GM12878 (cell line): ENCODE results near the gene CXorf66. TPM values are rescaled to one million over a fixed set of nuclear protein-coding genes. Genes with fewer than 3 reads are reported as not detected.

Experiments used
- ATAC-seq: fragments of 200-7000 bp; cut with Tn5 transposase; 3 replicates; pipeline ENCODE4 v1.9.1; 2020; ENCODE audit warnings: mild to moderate bottlenecking, moderate library complexity
- BruUV-seq: library from RNA; stranded (reverse); fragments of 400-500 nt; replicated peaks from 2 replicates; lab custom pipeline; 2021; lab: Mats Ljungman, UMichigan
- CTCF ChIA-PET: fragments of 300-600 bp; sonication (Branson Sonifier 250); formaldehyde crosslinking; extraction: SDS; loops from one replicate; lab custom pipeline; 2021; ENCODE audit warnings: inconsistent platforms; lab: Yijun Ruan, JAX
- POLR2A ChIA-PET: fragments of 350-600 bp; formaldehyde crosslinking; extraction: SDS; loops from one replicate; lab custom pipeline; 2021; ENCODE audit warnings: inconsistent platforms; lab: Charles Lee
- RAD21 ChIA-PET: fragments of 300-600 bp; sonication (Branson Sonifier 250); formaldehyde crosslinking; loops from one replicate; lab custom pipeline; 2023; ENCODE audit warnings: antibody characterized with exemption; ENCODE audit not compliant: unreplicated experiment; lab: Charles Lee
- SMC1A ChIA-PET: fragments of 300-600 bp; sonication (Branson Sonifier 250); formaldehyde crosslinking; loops from one replicate; lab custom pipeline; 2023; ENCODE audit not compliant: unreplicated experiment, uncharacterized antibody; lab: Charles Lee
- DNase-seq: peaks from one replicate; pipeline ENCODE4 v3.0.0-alpha.2; 2011; ENCODE audit warnings: low read depth, low spot score
- FAIRE-seq: peaks from 3 replicates; lab custom pipeline; 2011; peaks lifted over from hg19 to GRCh38; lab: Jason Lieb, UNC
- H2AFZ ChIP-seq: 2 replicates; pipeline ENCODE4 v1.6.0; 2011; ENCODE audit warnings: low read depth, low read length, control low read depth; ENCODE audit not compliant: control insufficient read depth
- H3K27ac ChIP-seq: 2 replicates; pipeline ENCODE4 v1.5.1; 2011; ENCODE audit warnings: control low read depth; ENCODE audit not compliant: control insufficient read depth, insufficient read depth
- H3K27me3 ChIP-seq, 2 experiments: replicated peaks in 1 of 2; 2 replicates each; pipeline versions ENCODE4 v1.6.0 to v1.6.1; 2011; ENCODE audit warnings: low read length in 1 of 2; ENCODE audit not compliant: control insufficient read depth in 2 of 2, insufficient read depth in 2 of 2
- H3K36me3 ChIP-seq, 2 experiments: 2 replicates each; pipeline ENCODE4 v1.5.1; 2011; ENCODE audit warnings: low read length in 1 of 2; ENCODE audit not compliant: control insufficient read depth in 2 of 2, insufficient read depth in 2 of 2
- H3K4me1 ChIP-seq: 2 replicates; pipeline ENCODE4 v1.6.1; 2011; ENCODE audit warnings: mild to moderate bottlenecking, low read length, moderate library complexity, mixed read lengths; ENCODE audit not compliant: control insufficient read depth, insufficient read depth
- H3K4me2 ChIP-seq: 2 replicates; pipeline ENCODE4 v1.6.0; 2011; ENCODE audit warnings: control low read depth; ENCODE audit not compliant: control insufficient read depth, insufficient read depth
- H3K4me3 ChIP-seq: fragments of 200-600 bp; sonication (generic); 2 replicates; pipeline ENCODE4 v1.5.1; 2016
- H3K79me2 ChIP-seq: 2 replicates; pipeline ENCODE4 v1.6.0; 2011; ENCODE audit warnings: low read length; ENCODE audit not compliant: control insufficient read depth, insufficient read depth
- H3K9ac ChIP-seq: 2 replicates; pipeline ENCODE4 v1.8.0; 2011; ENCODE audit warnings: low read length, control low read depth, mixed read lengths; ENCODE audit not compliant: control insufficient read depth, insufficient read depth
- H3K9me3 ChIP-seq: replicated peaks from 3 replicates; pipeline ENCODE4 v1.5.1; 2011; ENCODE audit warnings: mild to moderate bottlenecking, low read length; ENCODE audit not compliant: control insufficient read depth, insufficient read depth
- H4K20me1 ChIP-seq: 2 replicates; pipeline ENCODE4 v1.6.0; 2011; ENCODE audit not compliant: control insufficient read depth, insufficient read depth
- FOS ChIP-seq: IDR thresholded peaks from 3 replicates; pipeline ENCODE4 v1.6.1; 2011; ENCODE audit warnings: borderline replicate concordance; ENCODE audit not compliant: insufficient read length; ENCODE audit errors: extremely low read depth
- HDAC2 ChIP-seq: fragments of 200-600 bp; sonication (generic); IDR thresholded peaks from 2 replicates; pipeline ENCODE4 v1.6.1; 2017
- HDAC6 ChIP-seq: fragments of 200-600 bp; sonication (generic); IDR thresholded peaks from one replicate; pipeline ENCODE4 v1.8.0; 2017; ENCODE audit warnings: antibody characterized with exemption; ENCODE audit not compliant: unreplicated experiment
- HDGF ChIP-seq: fragments of 450-650 bp; IDR thresholded peaks from 2 replicates; pipeline ENCODE4 v1.6.1; 2016; ENCODE audit warnings: antibody characterized with exemption
- IRF4 ChIP-seq: IDR thresholded peaks from 2 replicates; pipeline ENCODE4 v1.6.1; 2011; ENCODE audit warnings: low read depth, low read length
- KAT2A ChIP-seq: conservative IDR thresholded peaks from 2 replicates; pipeline ENCODE4 v1.6.1; 2011; ENCODE audit warnings: low read depth, low read length; ENCODE audit not compliant: control insufficient read depth
- KDM1A ChIP-seq: fragments of 200-600 bp; sonication (generic); IDR thresholded peaks from 2 replicates; pipeline ENCODE4 v1.6.1; 2016; ENCODE audit warnings: borderline replicate concordance
- NFYA ChIP-seq: IDR thresholded peaks from 2 replicates; pipeline ENCODE4 v1.6.1; 2011; ENCODE audit warnings: low read depth, mild to moderate bottlenecking, low read length, improper control_type of control experiment, borderline replicate concordance
- NFYB ChIP-seq: IDR thresholded peaks from 2 replicates; pipeline ENCODE4 v1.6.1; 2011; ENCODE audit warnings: low read depth, mild to moderate bottlenecking, low read length, improper control_type of control experiment, moderate library complexity; ENCODE audit not compliant: insufficient read depth
- NR2C1 ChIP-seq: fragments of 450-650 bp; IDR thresholded peaks from 2 replicates; pipeline ENCODE4 v1.6.1; 2017; ENCODE audit warnings: antibody characterized with exemption, mild to moderate bottlenecking, moderate library complexity
- NR2C2 ChIP-seq: IDR thresholded peaks from 2 replicates; pipeline ENCODE4 v1.6.1; 2011; ENCODE audit warnings: borderline replicate concordance, low read depth; ENCODE audit not compliant: control insufficient read depth, insufficient read length
- RAD21 ChIP-seq: IDR thresholded peaks from 2 replicates; pipeline ENCODE4 v1.6.1; 2011; ENCODE audit warnings: mild to moderate bottlenecking, low read depth, low read length, moderate library complexity; ENCODE audit not compliant: insufficient read depth
- RAD51 ChIP-seq: fragments of 450-650 bp; IDR thresholded peaks from 2 replicates; pipeline ENCODE4 v1.6.1; 2016; ENCODE audit warnings: moderate library complexity, mild to moderate bottlenecking, inconsistent platforms
- SMAD1 ChIP-seq: fragments of 450-650 bp; IDR thresholded peaks from 2 replicates; pipeline ENCODE4 v1.6.1; 2018; ENCODE audit warnings: mild to moderate bottlenecking, low read depth; ENCODE audit not compliant: partially characterized antibody
- SRF ChIP-seq, 2 experiments: IDR thresholded peaks; 2 replicates each; pipeline ENCODE4 v1.6.1; 2011; ENCODE audit warnings: low read depth in 2 of 2, low read length in 2 of 2, mild to moderate bottlenecking in 1 of 2, moderate library complexity in 1 of 2
- TCF7 ChIP-seq: IDR thresholded peaks from 2 replicates; pipeline ENCODE4 v1.6.1; 2014; ENCODE audit warnings: antibody characterized with exemption, borderline replicate concordance
- YBX1 ChIP-seq: fragments of 450-650 bp; IDR thresholded peaks from 2 replicates; pipeline ENCODE4 v1.6.1; 2016; ENCODE audit warnings: antibody characterized with exemption
- WGBS: methylation state at CpG from one replicate; pipeline ENCODE4 v1.1.6; 2016; ENCODE audit warnings: low lambda C conversion rate; ENCODE audit not compliant: insufficient replicate concordance, insufficient coverage; ENCODE audit errors: missing lambda C conversion rate; 5-methylcytosine and 5-hydroxymethylcytosine counted together
- in situ Hi-C: fragments of 300-500 bp; cut with MboI; formaldehyde crosslinking; loops from 9 replicates; pipeline ENCODE4 v1.14.3; 2018; ENCODE audit warnings: mixed read lengths
- intact Hi-C: fragments of 100-400 bp; cut with micrococcal nuclease; formaldehyde crosslinking; loops from one replicate; pipeline ENCODE4 v1.14.2; 2022; ENCODE audit not compliant: unreplicated experiment
- polyA plus RNA-seq, 11 experiments: library from polyadenylated mRNA; depleted of rRNA in 4 of 11; unstranded in 6 of 11; stranded (reverse) in 5 of 11; fragments of >200 nt; fragmentation: Nextera tagmentation in 4 of 11; fragmentation: Illumina TruSeq in 1 of 11; extraction: Ambion mirVana in 4 of 11; extraction: Trizol in 1 of 11; gene quantifications; 1 replicate in 1 of 11; 2 replicates in 10 of 11; pipeline versions ENCODE4 v1.2.1 to v1.2.3, GENCODE V29; 2011 to 2016; ENCODE audit warnings: inconsistent platforms in 2 of 11, missing spikeins in 2 of 11, low read depth in 1 of 11
- total RNA-seq, 4 experiments: library from RNA; depleted of rRNA in 3 of 4; stranded (reverse); fragments of >200 nt in 3 of 4; fragmentation: Illumina TruSeq in 1 of 4; extraction: Trizol in 1 of 4; gene quantifications; 2 replicates each; pipeline versions ENCODE4 v1.2.1 to v1.2.3, GENCODE V29; 2013 to 2021

CXorf66 gene
- total and polyA plus RNA-seq, 10 of the 15 experiments (the other 5 are each of a cell fraction or from before 2014, with no cell fraction given) = not detected

- CTCF ChIA-PET = interaction anchor here (0.8 to 1.5 kb wide), 2 partner anchors 14 to 37 kb away, joined by 3 read pairs; no protein-coding TSS in a partner anchor
- in situ Hi-C loops (loop anchor here (10.0 kb wide), 1 partner anchor 375 kb away; no protein-coding TSS in a partner anchor), intact Hi-C loops (loop anchor here (5.0 to 10.0 kb wide), 5 partner anchors 38 to 378 kb away; no protein-coding TSS in a partner anchor)
- Histone ChIP-seq H3K9ac (0 out of 2 replicates have a peak overlapping the region, but pooled peaks have one; percentile 34), H3K9me3 (no peaks in the 10 kb centered on the region), H3K79me2 (peaks cover 61% of the 10 kb centered on the region), H3K27ac (no peak overlapping the region), H3K4me2 (peak overlapping the region; percentile 77), H3K4me3 (peak overlapping the region; percentile 79; the same call in 1 of the 2 replicates), H3K27me3 (no peaks in the 10 kb centered on the region), H3K4me1 (no peaks in the 10 kb centered on the region), H3K36me3 (no peaks in the 10 kb centered on the region), H4K20me1 (no peaks in the 10 kb centered on the region), H2AFZ (no peak overlapping the region)
- SMC1A ChIA-PET = interaction anchor here (0.7 to 2.6 kb wide), 16 partner anchors 15 to 203 kb away, joined by 3 to 10 read pairs (median 4); no protein-coding TSS in a partner anchor
- RAD21 ChIA-PET = interaction anchor here (0.7 to 1.6 kb wide), 9 partner anchors 10 to 148 kb away, joined by 3 to 5 read pairs (median 3); no protein-coding TSS in a partner anchor
- FAIRE-seq (no peak), DNase-seq (no peak), ATAC-seq (no peak)
- POLR2A ChIA-PET = interaction anchor here (0.8 kb wide), 1 partner anchor 191 kb away, joined by 4 read pairs; no protein-coding TSS in a partner anchor
- no peak for TF ChIP-seq KDM1A
- no peak for TF ChIP-seq FOS
- no peak for TF ChIP-seq KAT2A
- 48% methylated on average over 5 of the region's 5 CpGs for WGBS
- BruUV-seq = no TSS peak
Measured at GRCh38 chrX:139929876-139930275, 35.4 kb downstream of the CXorf66 start.

- ChIA-PET CTCF (no interaction called here), RAD21 (no interaction called here), POLR2A (interaction anchor here (0.9 kb wide), 1 partner anchor 9 kb away, joined by 3 read pairs; no protein-coding TSS in a partner anchor), SMC1A (interaction anchor here (1.0 to 2.1 kb wide), 4 partner anchors 11 to 40 kb away, joined by 3 to 6 read pairs (median 4); no protein-coding TSS in a partner anchor)
- TF ChIP-seq SRF (IDR thresholded peaks at IDR 0.05; ENCODE audit: low read depth in 2 of 2, low read length in 2 of 2) (no peak), RAD21 (no peak), HDGF (no peak), NR2C1 (no peak), TCF7 (no peak), YBX1 (no peak), NR2C2 (no peak), IRF4 (no peak), HDAC6 (no peak), NFYA (no peak), SMAD1 (no peak), NFYB (no peak), RAD51 (no peak), HDAC2 (no peak)
- H4K20me1 ChIP-seq = no peaks in the 10 kb centered on the region
- H3K4me3 ChIP-seq = no peak overlapping the region
- ATAC-seq (no peak), FAIRE-seq (no peak), DNase-seq (no peak)
- no TSS peak for BruUV-seq
- no peaks in the 10 kb centered on the region; the same call in 2 of the 3 replicates for H3K9me3 ChIP-seq
- no peak overlapping the region for H3K4me2 ChIP-seq
- H3K4me1 ChIP-seq = no peaks in the 10 kb centered on the region
- 48% methylated on average over 6 of the region's 6 CpGs for WGBS
- H3K36me3 ChIP-seq = no peaks in the 10 kb centered on the region
- H3K79me2 ChIP-seq = peaks cover 51% of the 10 kb centered on the region
- no peak overlapping the region for H3K9ac ChIP-seq
- in situ Hi-C loops = no loop called here
- no peak overlapping the region for H3K27ac ChIP-seq
- H3K27me3 ChIP-seq = no peaks in the 10 kb centered on the region
- no peak overlapping the region for H2AFZ ChIP-seq
- intact Hi-C loops = no loop called here
Measured at GRCh38 chrX:139924696-139925095, 40.6 kb downstream of the CXorf66 start.
